H1 (cell line): ENCODE results near the gene GLT8D2. TPM values are rescaled to one million over a fixed set of nuclear protein-coding genes. Genes with fewer than 3 reads are reported as not detected.

Experiments used
- CTCF ChIA-PET: fragments of 300-600 bp; sonication (Branson Sonifier 250); formaldehyde crosslinking; loops from one replicate; lab custom pipeline; 2021; ENCODE audit not compliant: partially characterized antibody; lab: Charles Lee
- POLR2A ChIA-PET: fragments of 300-600 bp; sonication (Branson Sonifier 250); formaldehyde crosslinking; loops from one replicate; lab custom pipeline; 2021; ENCODE audit warnings: inconsistent platforms; ENCODE audit not compliant: partially characterized antibody; lab: Charles Lee
- DNase-seq, 2 experiments: peaks; one replicate each; pipeline versions ENCODE4 v3.0.0 to v3.0.0-alpha.2; 2010 to 2022; ENCODE audit warnings: low spot score in 2 of 2, low read depth in 1 of 2, mixed read lengths in 1 of 2
- FAIRE-seq: peaks from 2 replicates; lab custom pipeline; 2011; peaks lifted over from hg19 to GRCh38; lab: Jason Lieb, UNC
- H2AFZ ChIP-seq: 2 replicates; pipeline ENCODE4 v1.8.1; 2012; ENCODE audit warnings: low read length, inconsistent platforms
- H2AK5ac ChIP-seq: 2 replicates; pipeline ENCODE4 v1.6.1; 2013; ENCODE audit warnings: low read depth, low read length
- H2BK120ac ChIP-seq: replicated peaks from 2 replicates; pipeline ENCODE3; 2013; ENCODE audit warnings: low read depth, low read length, inconsistent platforms
- H2BK12ac ChIP-seq: 2 replicates; pipeline ENCODE4 v1.6.1; 2013; ENCODE audit warnings: low read depth, low read length
- H2BK15ac ChIP-seq: 2 replicates; pipeline ENCODE4 v1.6.1; 2013; ENCODE audit warnings: low read length
- H2BK20ac ChIP-seq: 2 replicates; pipeline ENCODE4 v1.6.1; 2013; ENCODE audit warnings: low read length
- H2BK5ac ChIP-seq: 2 replicates; pipeline ENCODE4 v1.6.1; 2013; ENCODE audit warnings: low read depth, low read length
- H3K14ac ChIP-seq: 2 replicates; pipeline ENCODE4 v1.6.1; 2013; ENCODE audit warnings: inconsistent platforms; ENCODE audit not compliant: insufficient read length
- H3K18ac ChIP-seq: 2 replicates; pipeline ENCODE4 v1.6.1; 2013; ENCODE audit warnings: low read length; ENCODE audit errors: extremely low read depth
- H3K23ac ChIP-seq: 2 replicates; pipeline ENCODE4 v1.6.1; 2013; ENCODE audit warnings: inconsistent platforms; ENCODE audit not compliant: insufficient read length
- H3K23me2 ChIP-seq: 2 replicates; pipeline ENCODE4 v1.6.1; 2013; ENCODE audit warnings: low read depth, low read length
- H3K27ac ChIP-seq: 2 replicates; pipeline ENCODE4 v1.6.1; 2011; ENCODE audit warnings: low read depth, low read length, inconsistent platforms
- H3K27me3 ChIP-seq, 4 experiments: replicated peaks in 1 of 4; 1 replicate in 1 of 4; 2 replicates in 3 of 4; pipeline versions ENCODE4 v1.6.1 to v1.8.1; 2011 to 2013; ENCODE audit warnings: low read length in 3 of 4, mild to moderate bottlenecking in 3 of 4, inconsistent platforms in 2 of 4, mixed read lengths in 2 of 4, moderate library complexity in 1 of 4; ENCODE audit not compliant: control insufficient read depth in 3 of 4, insufficient read depth in 3 of 4; ENCODE audit errors: extremely low read depth in 1 of 4
- H3K36me3 ChIP-seq, 4 experiments: 2 replicates each; pipeline versions ENCODE4 v1.6.1 to v1.8.1; 2011 to 2013; ENCODE audit warnings: mild to moderate bottlenecking in 4 of 4, low read length in 3 of 4, moderate library complexity in 2 of 4, control low read depth in 1 of 4, inconsistent platforms in 1 of 4; ENCODE audit not compliant: insufficient read depth in 4 of 4, control insufficient read depth in 2 of 4
- H3K4ac ChIP-seq: replicated peaks from 2 replicates; pipeline ENCODE3; 2013; ENCODE audit warnings: low read length, low read depth, mixed read lengths, inconsistent platforms; ENCODE audit not compliant: insufficient read length
- H3K4me1 ChIP-seq, 4 experiments: replicated peaks in 1 of 4; 1 replicate in 1 of 4; 2 replicates in 3 of 4; pipeline versions ENCODE4 v1.6.1 to v1.8.1; 2011 to 2013; ENCODE audit warnings: low read length in 3 of 4, inconsistent platforms in 2 of 4, mixed read lengths in 1 of 4; ENCODE audit not compliant: insufficient read depth in 4 of 4, control insufficient read depth in 3 of 4
- H3K4me2 ChIP-seq, 2 experiments: 2 replicates each; pipeline versions ENCODE4 v1.6.1 to v1.8.1; 2011 to 2013; ENCODE audit warnings: low read depth in 2 of 2, low read length in 2 of 2, control low read depth in 1 of 2, inconsistent platforms in 1 of 2, mild to moderate bottlenecking in 1 of 2; ENCODE audit not compliant: insufficient read depth in 1 of 2
- H3K4me3 ChIP-seq, 4 experiments: fragments of 200-600, 300-600 bp in 1 of 4; sonication (generic), shearing (Covaris generic), sonication (Bioruptor Twin) in 1 of 4; 2 replicates each; pipeline versions ENCODE4 v1.5.1 to v1.8.1; 2011 to 2016; ENCODE audit warnings: low read length in 4 of 4, low read depth in 3 of 4, control low read depth in 2 of 4, inconsistent platforms in 2 of 4, mild to moderate bottlenecking in 2 of 4, mixed read lengths in 1 of 4, moderate library complexity in 1 of 4; ENCODE audit not compliant: insufficient read depth in 2 of 4; ENCODE audit errors: extremely low read depth in 1 of 4
- H3K56ac ChIP-seq: replicated peaks from 2 replicates; pipeline ENCODE3; 2013; ENCODE audit warnings: low read depth, mild to moderate bottlenecking, mixed read lengths, low read length, inconsistent platforms; ENCODE audit not compliant: insufficient read length
- H3K79me1 ChIP-seq: 2 replicates; pipeline ENCODE4 v1.6.1; 2013; ENCODE audit warnings: low read depth, low read length, control low read depth
- H3K79me2 ChIP-seq, 2 experiments: 2 replicates each; pipeline versions ENCODE4 v1.6.1 to v1.8.1; 2012 to 2013; ENCODE audit warnings: low read length in 2 of 2, mild to moderate bottlenecking in 2 of 2, inconsistent platforms in 1 of 2; ENCODE audit not compliant: insufficient read depth in 2 of 2, control insufficient read depth in 1 of 2
- H3K9ac ChIP-seq, 4 experiments: replicated peaks in 1 of 4; 1 replicate in 1 of 4; 2 replicates in 3 of 4; pipeline versions ENCODE4 v1.6.1 to v1.8.1; 2011 to 2013; ENCODE audit warnings: low read depth in 3 of 4, low read length in 3 of 4, control low read depth in 2 of 4, mild to moderate bottlenecking in 2 of 4, moderate library complexity in 2 of 4, inconsistent platforms in 1 of 4; ENCODE audit errors: extremely low read depth in 1 of 4
- H3K9me3 ChIP-seq, 2 experiments: 2 replicates each; pipeline versions ENCODE4 v1.6.1 to v1.8.1; 2012 to 2013; ENCODE audit warnings: mild to moderate bottlenecking in 2 of 2, moderate library complexity in 2 of 2, control low read depth in 1 of 2, inconsistent platforms in 1 of 2, low read depth in 1 of 2, low read length in 1 of 2, mixed read lengths in 1 of 2; ENCODE audit not compliant: insufficient read depth in 2 of 2
- H4K20me1 ChIP-seq, 2 experiments: replicated peaks in 1 of 2; 2 replicates each; pipeline versions ENCODE3 to v1.8.1; 2011 to 2013; ENCODE audit warnings: inconsistent platforms in 2 of 2, low read length in 2 of 2, mild to moderate bottlenecking in 1 of 2; ENCODE audit not compliant: insufficient read depth in 2 of 2, control insufficient read depth in 1 of 2
- H4K5ac ChIP-seq: 2 replicates; pipeline ENCODE4 v1.6.1; 2013; ENCODE audit warnings: low read length, low read depth, mixed read lengths, inconsistent platforms; ENCODE audit not compliant: insufficient read length
- H4K8ac ChIP-seq: 2 replicates; pipeline ENCODE4 v1.8.0; 2013; ENCODE audit warnings: mild to moderate bottlenecking, moderate library complexity, low read length, inconsistent platforms; ENCODE audit not compliant: insufficient read depth; ENCODE audit errors: extremely low read depth
- H4K91ac ChIP-seq: replicated peaks from 2 replicates; pipeline ENCODE3; 2013; ENCODE audit warnings: low read length, mixed read lengths, inconsistent platforms; ENCODE audit not compliant: insufficient read length
- CHD1 ChIP-seq: IDR thresholded peaks from 2 replicates; pipeline ENCODE4 v1.6.1; 2012; ENCODE audit warnings: low read depth, low read length, improper control_type of control experiment
- FOSL1 ChIP-seq: IDR thresholded peaks from 2 replicates; pipeline ENCODE4 v1.6.1; 2011; ENCODE audit warnings: mild to moderate bottlenecking, low read depth, low read length, moderate library complexity; ENCODE audit not compliant: insufficient read depth
- HDAC2 ChIP-seq, 2 experiments: fragments of 300-600 bp in 1 of 2; sonication (generic) in 1 of 2; IDR thresholded peaks; 2 replicates each; pipeline ENCODE4 v1.6.1; 2011 to 2012; ENCODE audit warnings: low read depth in 2 of 2, low read length in 2 of 2, mild to moderate bottlenecking in 2 of 2, moderate library complexity in 2 of 2, borderline replicate concordance in 1 of 2, inconsistent platforms in 1 of 2
- JUN ChIP-seq: IDR thresholded peaks from 2 replicates; pipeline ENCODE4 v1.6.1; 2011; ENCODE audit warnings: low read depth, mild to moderate bottlenecking, improper control_type of control experiment, low read length
- JUND ChIP-seq: IDR thresholded peaks from 2 replicates; pipeline ENCODE4 v1.6.1; 2011; ENCODE audit warnings: mild to moderate bottlenecking, improper control_type of control experiment, low read length
- KDM4A ChIP-seq: IDR thresholded peaks from one replicate; pipeline ENCODE4 v1.7.1; 2012; ENCODE audit warnings: low read depth, mild to moderate bottlenecking, moderate library complexity, low read length, inconsistent platforms; ENCODE audit not compliant: severe bottlenecking
- RNF2 ChIP-seq: fragments of 200-900, 300-1000 bp; sonication (generic); IDR thresholded peaks from 2 replicates; pipeline ENCODE4 v1.7.1; 2016; ENCODE audit warnings: borderline replicate concordance, low read depth, mild to moderate bottlenecking, antibody characterized with exemption, low read length; ENCODE audit not compliant: poor library complexity, severe bottlenecking; ENCODE audit errors: missing control alignments
- RXRA ChIP-seq: IDR thresholded peaks from 2 replicates; pipeline ENCODE4 v1.6.1; 2011; ENCODE audit warnings: low read depth, mild to moderate bottlenecking, low read length, moderate library complexity; ENCODE audit not compliant: insufficient read depth
- SP4 ChIP-seq: IDR thresholded peaks from 2 replicates; pipeline ENCODE4 v1.6.1; 2012; ENCODE audit warnings: low read length, inconsistent platforms
- TAF7 ChIP-seq: optimal IDR thresholded peaks from 2 replicates; pipeline ENCODE3; 2011; ENCODE audit warnings: low read depth, mild to moderate bottlenecking, inconsistent platforms, low read length, moderate library complexity, borderline replicate concordance
- USF2 ChIP-seq: IDR thresholded peaks from 2 replicates; pipeline ENCODE4 v1.6.1; 2011; ENCODE audit warnings: low read length, improper control_type of control experiment
- WGBS, 2 experiments: shearing (Covaris generic) in 1 of 2; methylation state at CpG; one replicate each; pipeline versions ENCODE4 v1.1.6 to v1.1.7; 2013 to 2015; ENCODE audit warnings: low lambda C conversion rate in 2 of 2, mixed read lengths in 2 of 2, inconsistent platforms in 1 of 2, low coverage in 1 of 2, missing lambda C conversion rate in 1 of 2; ENCODE audit not compliant: insufficient replicate concordance in 2 of 2, insufficient coverage in 1 of 2, insufficient read length in 1 of 2; ENCODE audit errors: extremely low coverage in 1 of 2, missing lambda C conversion rate in 1 of 2; 5-methylcytosine and 5-hydroxymethylcytosine counted together
- polyA plus RNA-seq, 7 experiments: library from polyadenylated mRNA; depleted of rRNA in 3 of 7; stranded (reverse) in 5 of 7; unstranded in 2 of 7; fragments of >200 nt in 5 of 7; fragments of 200-250 nt in 2 of 7; gene quantifications; 1 replicate in 5 of 7; 2 replicates in 1 of 7; 4 replicates in 1 of 7; pipeline versions ENCODE4 v1.2.1 to v1.2.3, GENCODE V29; 2011 to 2013; ENCODE audit warnings: missing spikeins in 2 of 7, mixed read lengths in 2 of 7
- total RNA-seq: library from RNA; stranded (reverse); fragmentation: NEBNext Ultra II Directional; extraction: Animal tissue kit (Norgen Biotek cat#: 25700); gene quantifications from 2 replicates; pipeline ENCODE4 v1.2.1, GENCODE V29; 2021

GLT8D2 gene
- total and polyA plus RNA-seq, 2 of the 8 experiments (the other 6 are each of a cell fraction or from before 2014, with no cell fraction given) = 6.8 to 9.8 TPM

DNA sequence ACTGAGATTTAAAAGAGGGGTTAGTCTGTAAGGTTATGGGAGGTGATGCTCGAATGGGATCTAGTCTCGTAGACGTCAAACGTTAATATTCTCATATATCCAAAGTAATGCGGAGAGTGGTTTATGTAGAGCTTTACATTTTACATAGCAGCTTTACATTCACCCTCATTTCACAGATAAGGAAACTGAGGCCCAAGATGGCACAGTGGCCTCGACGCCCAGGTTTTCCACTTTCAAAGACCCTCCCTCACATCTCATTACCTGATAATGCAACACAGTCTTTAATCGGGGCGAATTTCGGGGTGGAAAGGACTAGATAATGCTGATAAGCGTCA is 84.8 kb downstream of the GLT8D2 start:
- Histone ChIP-seq H3K23me2 (peaks cover 11% of the 10 kb centered on the region; the same call in 1 of the 2 replicates), H3K18ac (peak overlapping the region; percentile 44; the same call in 1 of the 2 replicates), H3K27me3 (no peaks in the 10 kb centered on the region), H3K27ac (peak overlapping the region; percentile 92), H3K4ac (peak overlapping the region; percentile 63), H3K9me3 (no peaks in the 10 kb centered on the region), H4K5ac (peak overlapping the region; percentile 93), H3K14ac (peak overlapping the region; percentile 50), H2AFZ (no peak overlapping the region; the same call in 1 of the 2 replicates), H3K4me1 (peaks cover 0 to 9% (median 2%) of the 10 kb centered on the region in 4 experiments; a peak in 4 of 7 replicates), H2AK5ac (peak overlapping the region; percentile 56; the same call in 1 of the 2 replicates), H2BK20ac (no peak overlapping the region), H2BK15ac (no peak overlapping the region), H3K79me2 (peaks cover 47 to 69% of the 10 kb centered on the region in 2 experiments), H2BK12ac (no peak overlapping the region; the same call in 1 of the 2 replicates), H3K56ac (peak overlapping the region; percentile 24), H3K4me2 (peak overlapping the region; percentile 79 to 89), H3K23ac (no peak overlapping the region), H3K79me1 (peaks cover 3% of the 10 kb centered on the region; the same call in 1 of the 2 replicates), H3K9ac (peak overlapping the region; percentile 85 to 100 (median 90)), H4K91ac (peak overlapping the region; percentile 59), H2BK120ac (no peak overlapping the region), H3K36me3 (peaks cover 0 to 15% (median 3%) of the 10 kb centered on the region in 4 experiments; a peak in 1 of 8 replicates), H4K8ac (peak overlapping the region; percentile 82; the same call in 1 of the 2 replicates), H4K20me1 (peaks cover 2 to 3% of the 10 kb centered on the region in 2 experiments), H2BK5ac (peak overlapping the region; percentile 74), H3K4me3 (peak overlapping the region; percentile 80 to 91 (median 88))
- 10% methylated on average over 11 of the region's 11 CpGs; no CpG with 5 or more reads in 1 of the 2 experiments for WGBS, 2 experiments
- FAIRE-seq (no peak), DNase-seq (no peak)
- ChIA-PET CTCF (interaction anchor here (0.8 to 0.9 kb wide), 3 partner anchors 8 to 20 kb away, joined by 3 read pairs; no protein-coding TSS in a partner anchor), POLR2A (interaction anchor here (0.6 to 4.6 kb wide), 29 partner anchors 9 to 355 kb away, joined by 3 to 141 read pairs (median 3); partner anchors contain the start of genes GLT8D2, HSP90B1, NFYB and NT5DC3)
- TF ChIP-seq JUN = no peak
- no peak for TF ChIP-seq RNF2
- TF ChIP-seq SP4 = no peak
- no peak for TF ChIP-seq FOSL1
- no peak for TF ChIP-seq TAF7
- TF ChIP-seq USF2 = no peak
- no peak for TF ChIP-seq RXRA
- no peak for TF ChIP-seq HDAC2 (IDR thresholded peaks at IDR 0.05; ENCODE audit: borderline replicate concordance in 1 of 2, low read depth in 2 of 2, low read length in 2 of 2)
- no peak for TF ChIP-seq CHD1
- TF ChIP-seq KDM4A = no peak
- no peak for TF ChIP-seq JUND
